Kidney (tissue), 14 donors: ENCODE data around the gene SCAF1. TPM values are rescaled to one million over a fixed set of nuclear protein-coding genes. Genes with fewer than 3 reads are reported as not detected.
A peak's percentile ranks its signal among the peaks of the same experiment; 100 is the strongest.

Experiments
- DNase-seq, 5 donors: peaks; one replicate each; pipeline ENCODE4 v3.0.0-alpha.2; 2013 to 2020
- FAIRE-seq: peaks from 2 replicates; lab custom pipeline; 2012; peaks lifted over from hg19 to GRCh38; lab: Jason Lieb, UNC
- H3K27ac ChIP-seq, 2 donors: one replicate each; pipeline ENCODE4 v1.7.0; 2013; ENCODE audit warnings: low read depth in 2 of 2, low read length in 2 of 2, inconsistent platforms in 1 of 2
- H3K27me3 ChIP-seq: one replicate; pipeline ENCODE4 v1.7.1; 2013; ENCODE audit warnings: low read length, inconsistent platforms; ENCODE audit not compliant: control insufficient read depth, insufficient read depth
- H3K36me3 ChIP-seq, 3 donors: one replicate each; pipeline versions ENCODE4 v1.7.0 to v1.7.1; 2013; ENCODE audit warnings: low read length in 3 of 3, control low read depth in 1 of 3, inconsistent platforms in 1 of 3; ENCODE audit not compliant: insufficient read depth in 3 of 3, control insufficient read depth in 2 of 3
- H3K4me1 ChIP-seq, 3 donors: one replicate each; pipeline versions ENCODE4 v1.7.0 to v1.7.1; 2013; ENCODE audit warnings: low read length in 3 of 3, inconsistent platforms in 1 of 3, low read depth in 1 of 3; ENCODE audit not compliant: control insufficient read depth in 2 of 3, insufficient read depth in 2 of 3
- H3K4me3 ChIP-seq, 3 donors: one replicate each; pipeline versions ENCODE4 v1.7.0 to v1.8.1; 2013; ENCODE audit warnings: low read length in 3 of 3, control low read depth in 1 of 3, inconsistent platforms in 1 of 3
- H3K9ac ChIP-seq, 3 donors: one replicate each; pipeline versions ENCODE4 v1.7.0 to v1.7.1; 2013; ENCODE audit warnings: low read length in 3 of 3, control low read depth in 1 of 3, inconsistent platforms in 1 of 3
- H3K9me3 ChIP-seq, 3 donors: one replicate each; pipeline versions ENCODE4 v1.7.0 to v1.7.1; 2013; ENCODE audit warnings: low read length in 3 of 3, control low read depth in 1 of 3, inconsistent platforms in 1 of 3; ENCODE audit not compliant: control insufficient read depth in 2 of 3, insufficient read depth in 1 of 3
- intact Hi-C: fragments of 100-400 bp; cut with DNase I; formaldehyde crosslinking; loops from one replicate; pipeline ENCODE4 v1.11.1; 2022
- polyA plus RNA-seq: library from polyadenylated mRNA; stranded (reverse); fragments of 350-450 nt; fragmentation: Illumina TruSeq; extraction: RNeasy Lipid Tissue Mini Kit (QIAGEN cat#74804); gene quantifications from one replicate; pipeline ENCODE4 v1.2.3, GENCODE V29; 2014; ENCODE audit warnings: low read depth, low replicate concordance; ENCODE audit not compliant: insufficient read depth
- total RNA-seq: library from RNA; stranded (reverse); fragmentation: NEBNext Ultra II Directional; extraction: Animal tissue kit (Norgen Biotek cat#: 25700); gene quantifications from one replicate; pipeline ENCODE4 v1.2.1, GENCODE V29; 2021
- TF ChIP-seq, protein P1 (sequence below): IDR thresholded peaks from 3 replicates; pipeline ENCODE4 v1.5.1; 2012; ENCODE audit warnings: mild to moderate bottlenecking, moderate library complexity, borderline replicate concordance; ENCODE audit not compliant: insufficient read depth; ENCODE audit errors: extremely low read depth
- donor health status: control.
- donor health status: control.
- donor health status: control.
- donor health status: control.
- donor health status: control.
- donor health status: DM: yes; HTN: yes; CAD: no.
- donor health status: Normal renal cell carcinoma (clear cell type).

The SCAF1 gene
- total and polyA plus RNA-seq, 2 donors from 2014 or later = 18.1 to 69.0 TPM

DNA sequence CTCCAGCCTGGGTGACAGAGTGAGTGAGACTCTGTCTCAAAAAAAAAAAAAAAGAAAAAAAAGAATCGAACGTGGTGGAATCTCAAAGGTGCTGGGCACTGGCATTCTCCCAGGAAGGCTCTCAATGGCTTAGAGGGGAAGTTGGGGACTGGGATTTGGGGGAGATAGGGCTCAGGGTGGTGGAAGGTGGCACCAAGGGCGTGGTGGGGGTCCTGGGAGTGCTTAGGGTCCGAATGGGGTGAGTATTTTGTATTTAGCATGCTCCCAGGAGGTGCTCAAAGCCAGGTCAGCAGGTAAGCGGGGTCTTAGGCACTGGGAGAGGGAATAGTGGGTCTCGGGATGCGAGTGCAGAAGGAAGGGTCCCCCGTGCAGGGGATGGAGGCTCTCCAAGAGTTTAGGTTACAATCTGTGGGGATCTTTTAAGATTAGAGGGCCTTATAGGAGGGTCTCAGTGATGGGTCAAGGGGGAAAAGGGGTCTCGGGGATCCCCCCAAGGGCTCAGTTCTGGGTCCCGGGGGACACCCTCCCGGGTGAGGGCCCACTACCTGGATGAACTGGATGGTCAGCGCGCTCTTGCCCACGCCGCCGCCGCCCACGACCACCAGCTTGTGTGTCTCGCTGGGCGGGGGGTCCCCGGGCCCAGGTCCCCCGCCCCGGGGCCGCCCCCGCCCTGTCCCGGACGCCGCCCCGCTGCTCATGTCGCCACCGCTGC is 2.5 kb upstream of the SCAF1 start:
- H3K27ac ChIP-seq = peak overlapping the region; percentile 88
- no peaks in the 10 kb centered on the region for H3K36me3 ChIP-seq
- TF ChIP-seq, protein P1, sequence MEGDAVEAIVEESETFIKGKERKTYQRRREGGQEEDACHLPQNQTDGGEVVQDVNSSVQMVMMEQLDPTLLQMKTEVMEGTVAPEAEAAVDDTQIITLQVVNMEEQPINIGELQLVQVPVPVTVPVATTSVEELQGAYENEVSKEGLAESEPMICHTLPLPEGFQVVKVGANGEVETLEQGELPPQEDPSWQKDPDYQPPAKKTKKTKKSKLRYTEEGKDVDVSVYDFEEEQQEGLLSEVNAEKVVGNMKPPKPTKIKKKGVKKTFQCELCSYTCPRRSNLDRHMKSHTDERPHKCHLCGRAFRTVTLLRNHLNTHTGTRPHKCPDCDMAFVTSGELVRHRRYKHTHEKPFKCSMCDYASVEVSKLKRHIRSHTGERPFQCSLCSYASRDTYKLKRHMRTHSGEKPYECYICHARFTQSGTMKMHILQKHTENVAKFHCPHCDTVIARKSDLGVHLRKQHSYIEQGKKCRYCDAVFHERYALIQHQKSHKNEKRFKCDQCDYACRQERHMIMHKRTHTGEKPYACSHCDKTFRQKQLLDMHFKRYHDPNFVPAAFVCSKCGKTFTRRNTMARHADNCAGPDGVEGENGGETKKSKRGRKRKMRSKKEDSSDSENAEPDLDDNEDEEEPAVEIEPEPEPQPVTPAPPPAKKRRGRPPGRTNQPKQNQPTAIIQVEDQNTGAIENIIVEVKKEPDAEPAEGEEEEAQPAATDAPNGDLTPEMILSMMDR = no peak
- H3K9me3 ChIP-seq = no peaks in the 10 kb centered on the region
- intact Hi-C loops = no loop called here
- no peaks in the 10 kb centered on the region for H3K27me3 ChIP-seq
- DNase-seq (peak in 2 of 5 donors; percentile 17 to 37), FAIRE-seq (no peak)
- H3K4me3 ChIP-seq = peak overlapping the region; percentile 63 to 75 (median 65)
- peaks cover 7 to 31% (median 14%) of the 10 kb centered on the region in 3 donors for H3K4me1 ChIP-seq
- H3K9ac ChIP-seq = peak overlapping the region; percentile 11 to 88 (median 64)

DNA sequence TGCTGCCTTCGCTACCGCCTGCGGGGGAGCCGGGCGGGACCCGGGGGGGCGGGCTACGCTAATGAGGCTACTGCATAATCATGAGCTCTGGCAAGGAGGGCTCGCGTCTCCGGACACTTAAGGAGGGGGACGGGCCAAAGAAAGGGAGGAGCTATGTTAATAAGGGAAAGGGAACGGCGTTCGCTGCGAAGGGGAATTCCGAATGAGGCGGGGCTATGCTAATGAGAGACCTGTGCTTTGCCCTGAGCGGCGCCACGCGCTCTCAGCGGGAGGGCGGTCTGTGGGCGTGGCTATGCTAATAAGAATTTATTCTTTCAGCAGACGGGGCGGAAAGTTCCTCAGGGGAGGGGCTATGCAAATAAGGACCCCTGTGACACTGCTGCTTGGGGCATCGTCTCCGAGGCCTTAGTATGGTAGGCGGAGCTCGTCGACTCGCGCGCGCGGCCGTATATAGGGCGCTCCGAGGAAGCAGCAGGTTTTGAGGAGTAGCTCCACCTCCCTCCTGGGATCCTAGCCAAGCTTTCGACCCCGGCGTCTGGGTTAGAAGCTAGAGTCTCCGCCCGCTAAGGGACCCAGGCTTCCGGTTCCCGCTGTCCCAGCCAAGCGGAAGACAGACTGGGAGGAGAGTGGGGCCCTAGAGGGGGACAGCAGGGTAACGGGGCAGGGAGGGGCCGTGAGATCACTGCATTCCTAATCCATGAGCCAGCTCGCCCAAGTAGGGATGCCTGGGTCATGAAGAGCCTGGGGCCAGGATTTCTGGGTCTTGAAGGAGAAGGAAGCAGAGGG is 1.7 kb upstream of the SCAF1 start, which contains the start of gene RRAS:
RRAS (minus strand) TSS at position 31 of the 786 bp plus-strand sequence. CDS start 45 bp downstream, outside the sequence.
- Histone ChIP-seq H3K27me3 (no peaks in the 10 kb centered on the region), H3K4me1 (peaks cover 7 to 28% (median 14%) of the 10 kb centered on the region in 3 donors), H3K9me3 (no peaks in the 10 kb centered on the region), H3K27ac (peak within 1 kb of the TSS; percentile 99 to 100), H3K4me3 (peak within 1 kb of the TSS; percentile 71 to 75 (median 75)), H3K9ac (peak within 1 kb of the TSS; percentile 77 to 97 (median 96)), H3K36me3 (no peaks in the 10 kb centered on the region)
- DNase-seq (peak; percentile 100), FAIRE-seq (peak; percentile 99)
- intact Hi-C loops = no loop called here
- TF ChIP-seq, protein P1 = no peak

DNA sequence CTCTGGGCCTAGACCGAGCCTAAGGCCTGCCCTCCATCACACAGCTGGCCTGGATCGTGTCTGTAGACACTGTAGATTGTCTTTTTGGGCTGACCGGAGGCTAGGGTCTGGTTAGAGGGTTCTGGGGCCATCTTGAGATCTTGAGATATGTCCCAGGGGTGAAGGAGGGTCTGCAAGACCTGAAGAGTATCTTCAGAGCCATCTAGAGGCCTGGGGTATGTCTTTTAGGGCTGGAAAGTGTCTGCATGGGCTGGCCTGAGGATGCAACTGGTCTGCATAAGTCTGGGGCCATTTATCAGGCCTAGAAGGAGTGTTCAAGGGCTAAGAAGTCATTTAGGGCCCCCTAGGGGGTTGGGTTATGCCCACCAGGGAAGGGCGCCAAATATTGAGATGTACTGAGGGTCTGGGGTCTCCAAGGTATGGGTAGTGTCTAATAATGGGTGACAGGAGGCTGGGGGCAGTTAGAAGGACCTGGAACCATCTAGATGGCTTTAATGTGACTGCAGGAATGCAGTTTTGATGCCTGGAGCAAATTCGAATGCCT is 555 bp downstream of the SCAF1 start:
- Histone ChIP-seq H3K9me3 (no peaks in the 10 kb centered on the region), H3K36me3 (peaks cover 0 to 11% (median 5%) of the 10 kb centered on the region in 3 donors), H3K27me3 (no peaks in the 10 kb centered on the region), H3K4me1 (peaks cover 7 to 20% (median 14%) of the 10 kb centered on the region in 3 donors), H3K27ac (peak overlapping the region; percentile 68 to 90), H3K4me3 (peak overlapping the region; percentile 70 to 100 (median 97)), H3K9ac (peak overlapping the region; percentile 49 to 100 (median 97))
- FAIRE-seq = no peak
- DNase-seq = peak in 2 of 5 donors; percentile 19 to 29
- TF ChIP-seq, protein P1 = no peak
- intact Hi-C loops = no loop called here
